Measurements from ENCODE around the gene LTBR. TPM values are rescaled to one million over a fixed set of nuclear protein-coding genes. Genes with fewer than 3 reads are reported as not detected.

LTBR gene
- total and polyA plus RNA-seq, 2 donors (not counting 3 experiments of a cell fraction or from before 2014, with no cell fraction given), result 70.7 to 102 TPM

DNA sequence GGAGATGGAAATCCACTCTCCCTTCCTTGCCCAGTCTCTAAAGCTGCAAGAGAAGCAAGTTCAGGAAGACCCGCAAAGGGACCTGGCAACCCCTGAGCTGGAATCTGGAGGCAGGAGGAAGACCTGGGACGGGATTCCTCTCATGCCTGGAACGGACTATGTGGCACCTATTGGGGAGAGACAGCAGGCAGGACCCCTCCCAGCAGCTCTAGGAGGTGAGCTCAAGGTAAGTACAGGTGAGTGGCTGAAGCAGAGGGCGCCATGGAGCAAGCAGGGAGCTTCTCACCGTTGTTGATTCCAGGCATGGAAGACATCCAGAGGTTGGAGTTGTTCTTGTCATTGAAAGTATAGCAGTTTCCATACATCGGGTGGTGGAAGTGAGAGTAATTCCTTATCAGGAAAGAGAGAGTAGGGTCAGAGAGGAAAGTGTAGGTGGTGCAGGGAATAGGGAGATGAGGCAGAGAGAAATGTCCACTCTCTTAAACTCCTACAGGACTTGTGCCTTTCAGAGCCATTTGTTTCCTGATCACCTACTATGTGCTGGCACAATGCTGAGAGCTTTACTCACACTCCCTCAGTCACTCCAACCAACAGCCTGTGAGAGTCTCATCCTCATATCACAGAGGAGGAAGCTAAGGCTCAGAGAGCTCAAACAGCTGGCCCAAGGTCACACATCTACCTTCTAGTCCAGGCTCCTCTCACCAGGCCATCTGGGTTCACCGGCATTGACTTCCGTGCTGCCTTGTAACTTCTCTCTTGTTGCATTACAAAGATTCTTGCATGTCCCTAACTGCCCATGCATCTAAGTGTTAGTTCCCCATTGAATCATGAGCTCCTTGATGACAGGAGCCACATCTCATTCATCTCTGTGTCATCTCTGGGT, 28.2 kb upstream of the LTBR start:
- no peak overlapping the region for H3K27ac ChIP-seq (ENCODE audit: insufficient read depth, low read depth, low read length)
- CTCF ChIA-PET, result interaction anchor here (1.1 to 2.0 kb wide), 6 partner anchors 11 to 109 kb away, joined by 3 to 6 read pairs (median 5); partner anchors contain the start of gene TNFRSF1A
- H3K4me3 ChIP-seq (replicated peaks in 1 of 3; ENCODE audit: insufficient read depth in 1 of 3, low read depth in 1 of 3, low read length in 3 of 3), result no peak overlapping the region
- peaks cover 0 to 2% of the 10 kb centered on the region in 2 experiments for H3K27me3 ChIP-seq (ENCODE audit: control insufficient read depth in 2 of 2, insufficient read depth in 2 of 2, low read length in 2 of 2)
- H2AFZ ChIP-seq (ENCODE audit: low read depth, low read length), result no peak overlapping the region
- no TSS peak for BruUV-seq (replicated peaks)
- FAIRE-seq, result no peak
- H3K9me3 ChIP-seq (replicated peaks; ENCODE audit: control insufficient read depth, insufficient read depth, low read length), result no peaks in the 10 kb centered on the region
- H3K9ac ChIP-seq (replicated peaks; ENCODE audit: extremely low read depth, insufficient read depth, low read length), result no peak overlapping the region
- H3K79me2 ChIP-seq (ENCODE audit: control insufficient read depth, insufficient read depth, low read length), result no peaks in the 10 kb centered on the region
- no peaks in the 10 kb centered on the region for H3K36me3 ChIP-seq (ENCODE audit: control insufficient read depth in 2 of 2, extremely low read depth in 1 of 2, insufficient read depth in 2 of 2, low read length in 2 of 2)
- no peaks in the 10 kb centered on the region for H3K9me1 ChIP-seq (replicated peaks; ENCODE audit: control insufficient read depth, extremely low read depth, insufficient read depth, low read length)
- dilution Hi-C loops (cut with MboI; ENCODE audit: extremely low pct_ligation_motif_present, low sequenced_read_pairs), result no loop called here
- intact Hi-C loops (cut with micrococcal nuclease), result no loop called here
- POLR2A ChIA-PET, result no interaction called here
- no peak overlapping the region for H3K4me2 ChIP-seq (ENCODE audit: insufficient read depth, low read length)
- TF ChIP-seq POLR2AphosphoS5 (IDR thresholded peaks at IDR 0.05; ENCODE audit: insufficient read depth, low read depth, low read length), result no peak
- TF ChIP-seq GATA2 (IDR thresholded peaks at IDR 0.05; ENCODE audit: insufficient read depth, insufficient read length, low read depth, low read length), result no peak
- no peak for TF ChIP-seq POLR2A (IDR thresholded peaks at IDR 0.05; ENCODE audit: low read depth, low read length)
- TF ChIP-seq, protein P1, sequence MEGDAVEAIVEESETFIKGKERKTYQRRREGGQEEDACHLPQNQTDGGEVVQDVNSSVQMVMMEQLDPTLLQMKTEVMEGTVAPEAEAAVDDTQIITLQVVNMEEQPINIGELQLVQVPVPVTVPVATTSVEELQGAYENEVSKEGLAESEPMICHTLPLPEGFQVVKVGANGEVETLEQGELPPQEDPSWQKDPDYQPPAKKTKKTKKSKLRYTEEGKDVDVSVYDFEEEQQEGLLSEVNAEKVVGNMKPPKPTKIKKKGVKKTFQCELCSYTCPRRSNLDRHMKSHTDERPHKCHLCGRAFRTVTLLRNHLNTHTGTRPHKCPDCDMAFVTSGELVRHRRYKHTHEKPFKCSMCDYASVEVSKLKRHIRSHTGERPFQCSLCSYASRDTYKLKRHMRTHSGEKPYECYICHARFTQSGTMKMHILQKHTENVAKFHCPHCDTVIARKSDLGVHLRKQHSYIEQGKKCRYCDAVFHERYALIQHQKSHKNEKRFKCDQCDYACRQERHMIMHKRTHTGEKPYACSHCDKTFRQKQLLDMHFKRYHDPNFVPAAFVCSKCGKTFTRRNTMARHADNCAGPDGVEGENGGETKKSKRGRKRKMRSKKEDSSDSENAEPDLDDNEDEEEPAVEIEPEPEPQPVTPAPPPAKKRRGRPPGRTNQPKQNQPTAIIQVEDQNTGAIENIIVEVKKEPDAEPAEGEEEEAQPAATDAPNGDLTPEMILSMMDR (IDR thresholded peaks at IDR 0.05; ENCODE audit: extremely low read depth in 1 of 2, insufficient read depth in 1 of 2, low read depth in 1 of 2, low read length in 2 of 2), result no peak
- TF ChIP-seq JUN (IDR thresholded peaks at IDR 0.05; ENCODE audit: borderline replicate concordance, insufficient read depth, insufficient read length, low read depth), result no peak
- TF ChIP-seq EZH2 (IDR thresholded peaks at IDR 0.05; ENCODE audit: borderline replicate concordance, low read depth, low read length, severe bottlenecking), result no peak
- TF ChIP-seq, protein P2, sequence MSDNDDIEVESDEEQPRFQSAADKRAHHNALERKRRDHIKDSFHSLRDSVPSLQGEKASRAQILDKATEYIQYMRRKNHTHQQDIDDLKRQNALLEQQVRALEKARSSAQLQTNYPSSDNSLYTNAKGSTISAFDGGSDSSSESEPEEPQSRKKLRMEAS (IDR thresholded peaks at IDR 0.05; ENCODE audit: insufficient read depth, insufficient read length), result no peak
- no peak for TF ChIP-seq FOS (IDR thresholded peaks at IDR 0.05; ENCODE audit: borderline replicate concordance, insufficient read depth, low read length)
- TF ChIP-seq MYC (IDR thresholded peaks at IDR 0.05; ENCODE audit: low read depth, low read length), result no peak
- H4K20me1 ChIP-seq (replicated peaks; ENCODE audit: control insufficient read depth, extremely low read depth, insufficient read depth, low read length), result no peaks in the 10 kb centered on the region
- no peak for DNase-seq (ENCODE audit: low read depth, low spot score)
- H3K4me1 ChIP-seq (ENCODE audit: control insufficient read depth, extremely low read depth, insufficient read depth, low read length), result peaks cover 8% of the 10 kb centered on the region

Data from endothelial cell of umbilical vein (primary cell).